ENCODE data around the gene SLC2A8.

DNA sequence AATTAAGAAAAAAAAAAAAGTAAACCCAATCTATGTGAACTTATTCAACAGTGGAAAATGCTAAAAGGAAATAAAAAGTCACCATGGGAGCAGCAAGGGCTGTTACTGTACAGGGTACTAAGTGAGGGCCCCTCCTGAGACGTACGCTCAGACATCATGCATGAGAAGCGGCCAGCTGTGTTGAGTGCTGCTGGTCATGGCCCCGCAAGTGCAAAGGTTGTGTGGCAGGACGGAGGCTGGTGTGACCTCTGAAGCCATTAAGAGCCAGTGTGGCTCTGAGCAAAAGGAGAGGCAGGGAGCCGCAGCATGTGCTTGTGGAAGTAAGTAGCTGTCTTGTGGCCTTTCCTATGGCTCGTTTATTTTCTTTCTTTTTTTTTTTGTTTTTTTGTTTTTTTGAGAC lies 24.1 kb downstream of the SLC2A8 start:
- TF ChIP-seq POLR2A (IDR thresholded peaks at IDR 0.05), result no peak
- TF ChIP-seq, protein P1, sequence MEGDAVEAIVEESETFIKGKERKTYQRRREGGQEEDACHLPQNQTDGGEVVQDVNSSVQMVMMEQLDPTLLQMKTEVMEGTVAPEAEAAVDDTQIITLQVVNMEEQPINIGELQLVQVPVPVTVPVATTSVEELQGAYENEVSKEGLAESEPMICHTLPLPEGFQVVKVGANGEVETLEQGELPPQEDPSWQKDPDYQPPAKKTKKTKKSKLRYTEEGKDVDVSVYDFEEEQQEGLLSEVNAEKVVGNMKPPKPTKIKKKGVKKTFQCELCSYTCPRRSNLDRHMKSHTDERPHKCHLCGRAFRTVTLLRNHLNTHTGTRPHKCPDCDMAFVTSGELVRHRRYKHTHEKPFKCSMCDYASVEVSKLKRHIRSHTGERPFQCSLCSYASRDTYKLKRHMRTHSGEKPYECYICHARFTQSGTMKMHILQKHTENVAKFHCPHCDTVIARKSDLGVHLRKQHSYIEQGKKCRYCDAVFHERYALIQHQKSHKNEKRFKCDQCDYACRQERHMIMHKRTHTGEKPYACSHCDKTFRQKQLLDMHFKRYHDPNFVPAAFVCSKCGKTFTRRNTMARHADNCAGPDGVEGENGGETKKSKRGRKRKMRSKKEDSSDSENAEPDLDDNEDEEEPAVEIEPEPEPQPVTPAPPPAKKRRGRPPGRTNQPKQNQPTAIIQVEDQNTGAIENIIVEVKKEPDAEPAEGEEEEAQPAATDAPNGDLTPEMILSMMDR (IDR thresholded peaks at IDR 0.05), result no peak
